HepG2 (cell line): Measurements from ENCODE around the gene WDR91. TPM values are rescaled to one million over a fixed set of nuclear protein-coding genes. Genes with fewer than 3 reads are reported as not detected.

Experiments used
- BHLHE40 ChIP-seq: IDR thresholded peaks from 2 replicates; pipeline ENCODE4 v1.6.1; 2011; ENCODE audit warnings: low read length, improper control_type of control experiment
- BRD4 ChIP-seq: sonication (generic); formaldehyde crosslinking; IDR thresholded peaks from 2 replicates; pipeline ENCODE4 v1.4.0; 2020; ENCODE audit warnings: missing genetic modification reagents
- ELF4 ChIP-seq: sonication (generic); formaldehyde crosslinking; IDR thresholded peaks from 2 replicates; pipeline ENCODE4 v1.5.0; 2020; ENCODE audit warnings: missing genetic modification reagents, mild to moderate bottlenecking, moderate library complexity, borderline replicate concordance
- KMT2B ChIP-seq: IDR thresholded peaks from 2 replicates; pipeline ENCODE4 v1.6.1; 2016; ENCODE audit warnings: missing genetic modification reagents, missing compliant biosample characterization
- POLR2AphosphoS5 ChIP-seq: IDR thresholded peaks from 2 replicates; pipeline ENCODE4 v1.6.1; 2012; ENCODE audit warnings: low read depth, low read length
- SALL2 ChIP-seq: sonication (generic); formaldehyde crosslinking; IDR thresholded peaks from 2 replicates; pipeline ENCODE4 v1.8.1; 2023; ENCODE audit warnings: mild to moderate bottlenecking, missing genetic modification reagents, inconsistent platforms
- SNAPC2 ChIP-seq: sonication (generic); formaldehyde crosslinking; IDR thresholded peaks from 2 replicates; pipeline ENCODE4 v1.8.1; 2022; ENCODE audit warnings: mild to moderate bottlenecking, missing genetic modification reagents
- STAT5B ChIP-seq: sonication (generic); formaldehyde crosslinking; IDR thresholded peaks from 2 replicates; pipeline ENCODE4 v1.4.0; 2020; ENCODE audit warnings: missing genetic modification reagents
- TBX3 ChIP-seq: fragments of 450-650 bp; IDR thresholded peaks from 2 replicates; pipeline ENCODE4 v1.6.1; 2017; ENCODE audit warnings: antibody characterized with exemption, mild to moderate bottlenecking, inconsistent platforms, borderline replicate concordance
- TCF7L2 ChIP-seq: IDR thresholded peaks from 2 replicates; pipeline ENCODE4 v1.6.1; 2011; ENCODE audit warnings: mild to moderate bottlenecking, low read depth, low read length, moderate library complexity
- ZC3H13 ChIP-seq: sonication (generic); formaldehyde crosslinking; IDR thresholded peaks from 2 replicates; pipeline ENCODE4 v1.8.1; 2023; ENCODE audit warnings: mild to moderate bottlenecking, missing genetic modification reagents, moderate library complexity
- ZMYM4 ChIP-seq: sonication (generic); formaldehyde crosslinking; IDR thresholded peaks from 2 replicates; pipeline ENCODE4 v1.8.1; 2023; ENCODE audit warnings: mild to moderate bottlenecking, missing genetic modification reagents
- ZNF230 ChIP-seq: sonication (generic); formaldehyde crosslinking; IDR thresholded peaks from 2 replicates; pipeline ENCODE4 v1.4.0; 2020; ENCODE audit warnings: mild to moderate bottlenecking, missing genetic modification reagents
- ZNF407 ChIP-seq: sonication (generic); formaldehyde crosslinking; IDR thresholded peaks from one replicate; pipeline ENCODE4 v1.5.1; 2020; ENCODE audit warnings: mild to moderate bottlenecking, missing genetic modification reagents; ENCODE audit errors: not compliant biosample characterization
- ZNF460 ChIP-seq: sonication (generic); formaldehyde crosslinking; IDR thresholded peaks from 2 replicates; pipeline ENCODE4 v1.5.1; 2020; ENCODE audit warnings: missing genetic modification reagents, mild to moderate bottlenecking, borderline replicate concordance
- ZNF552 ChIP-seq: sonication (generic); formaldehyde crosslinking; IDR thresholded peaks from 2 replicates; pipeline ENCODE4 v1.9.0; 2022; ENCODE audit warnings: missing genetic modification reagents, mild to moderate bottlenecking, borderline replicate concordance
- ZNF720 ChIP-seq: sonication (generic); formaldehyde crosslinking; IDR thresholded peaks from 2 replicates; pipeline ENCODE4 v1.4.0; 2020; ENCODE audit warnings: missing genetic modification reagents
- ZNF776 ChIP-seq: sonication (generic); formaldehyde crosslinking; IDR thresholded peaks from 2 replicates; pipeline ENCODE4 v1.4.0; 2020; ENCODE audit warnings: mild to moderate bottlenecking, missing genetic modification reagents
- polyA plus RNA-seq, 8 experiments: library from polyadenylated mRNA; depleted of rRNA in 3 of 8; stranded (reverse) in 7 of 8; unstranded in 1 of 8; fragments of >200 nt; fragmentation: Illumina TruSeq in 4 of 8; extraction: Trizol in 4 of 8; gene quantifications; 2 replicates each; pipeline versions ENCODE4 v1.2.1 to v1.2.3, GENCODE V29; 2011 to 2016; ENCODE audit warnings: low read depth in 4 of 8, missing spikeins in 1 of 8, mixed read lengths in 1 of 8; ENCODE audit not compliant: insufficient read depth in 1 of 8
- total RNA-seq, 5 experiments: library from RNA; depleted of rRNA; stranded (reverse); fragments of >200 nt; fragmentation: Illumina TruSeq; extraction: Trizol; gene quantifications; 2 replicates each; pipeline ENCODE4 v1.2.3, GENCODE V29; 2016; ENCODE audit warnings: low read depth in 1 of 5

The WDR91 gene
- total and polyA plus RNA-seq, 2 of the 13 experiments (the other 11 are each of a cell fraction or from before 2014, with no cell fraction given): 11.6 to 12.1 TPM

- no peak for TF ChIP-seq TCF7L2
- TF ChIP-seq ZNF407 (CRISPR knock-in tag): no peak
- TF ChIP-seq ZNF720: no peak
- TF ChIP-seq SALL2 (CRISPR knock-in tag): peak; percentile 81
- TF ChIP-seq ZNF230 (CRISPR knock-in tag): no peak
- TF ChIP-seq ZNF460 (CRISPR knock-in tag): no peak
- 0 out of 2 replicates have a peak, but pooled peaks have one; percentile 37 for TF ChIP-seq ZC3H13
- TF ChIP-seq BHLHE40: peak; percentile 32
- no peak for TF ChIP-seq ELF4 (CRISPR knock-in tag)
- peak; percentile 57 for TF ChIP-seq ZMYM4 (CRISPR knock-in tag)
- no peak for TF ChIP-seq BRD4 (CRISPR knock-in tag)
- no peak for TF ChIP-seq TBX3
- TF ChIP-seq STAT5B (CRISPR knock-in tag): no peak
- TF ChIP-seq POLR2AphosphoS5: peak; percentile 60; the same call in 1 of the 2 replicates
- TF ChIP-seq KMT2B (CRISPR knock-in tag): peak; percentile 87; the same call in 1 of the 2 replicates
- no peak for TF ChIP-seq ZNF552 (CRISPR knock-in tag)
- no peak for TF ChIP-seq ZNF776 (CRISPR knock-in tag)
- TF ChIP-seq SNAPC2: 0 out of 2 replicates have a peak, but pooled peaks have one; percentile 68
Measured at GRCh38 chr7:135147899-135148721, 63.2 kb downstream of the WDR91 start, which contains the start of gene TMEM140 (continued).
